GM21367 (cell line): Measurements from ENCODE around the gene DGKB.

Source experiments
- ATAC-seq: cut with Tn5 transposase; IDR thresholded peaks from one replicate; pipeline ENCODE4 v1.9.1; 2021; ENCODE audit not compliant: unreplicated experiment

The DGKB gene

GRCh38 chr7:14691034-14691433, 211.5 kb downstream of the DGKB start:
- no peak for ATAC-seq

- no peak for ATAC-seq
These were observed 212.1 kb downstream of the DGKB start for GRCh38 chr7:14690486-14690885.

GRCh38 chr7:14690075-14690474, 212.5 kb downstream of the DGKB start:
- ATAC-seq = no peak

DNA sequence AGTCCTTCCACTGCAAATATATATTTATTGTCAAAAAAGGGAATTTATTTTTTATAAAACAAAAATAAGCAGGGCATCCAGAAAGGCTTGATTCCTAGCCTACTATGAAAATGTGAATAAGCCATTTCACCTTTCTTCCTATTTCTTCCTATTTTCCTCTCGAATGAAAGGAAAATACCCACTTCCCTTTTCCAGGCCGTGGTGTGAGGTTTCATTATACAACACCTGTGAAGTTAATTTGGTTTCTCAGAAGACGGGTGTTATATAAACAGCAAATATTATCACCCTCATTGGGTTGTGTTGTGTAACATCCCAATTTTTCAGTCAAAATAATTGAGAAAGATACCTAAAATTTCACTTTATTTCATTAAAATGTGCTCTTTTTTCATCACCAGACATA, 214.3 kb downstream of the DGKB start:
- no peak for ATAC-seq

GRCh38 chr7:14687777-14688176, 214.8 kb downstream of the DGKB start:
- ATAC-seq = no peak

DNA sequence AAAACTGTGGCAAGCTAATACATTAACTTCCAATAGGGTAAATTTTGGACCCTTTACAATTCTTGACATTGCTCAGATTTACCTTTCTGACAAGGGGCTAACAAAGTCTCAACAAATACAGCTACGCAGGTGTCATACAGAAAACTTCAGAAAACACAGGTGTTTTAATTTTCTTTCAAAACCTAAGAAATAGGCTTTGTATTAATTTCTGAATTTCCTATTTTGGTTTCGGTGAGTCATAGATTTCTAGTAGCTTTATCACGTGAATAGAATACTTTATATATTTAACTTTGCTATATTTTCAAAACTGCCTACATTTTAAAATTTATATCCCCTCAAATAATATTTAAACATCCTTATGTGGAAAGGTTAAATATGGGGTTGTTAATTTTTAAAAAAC, 215.3 kb downstream of the DGKB start:
- no peak for ATAC-seq

- ATAC-seq = no peak
These were observed 217.4 kb downstream of the DGKB start for GRCh38 chr7:14685167-14685566.

DNA sequence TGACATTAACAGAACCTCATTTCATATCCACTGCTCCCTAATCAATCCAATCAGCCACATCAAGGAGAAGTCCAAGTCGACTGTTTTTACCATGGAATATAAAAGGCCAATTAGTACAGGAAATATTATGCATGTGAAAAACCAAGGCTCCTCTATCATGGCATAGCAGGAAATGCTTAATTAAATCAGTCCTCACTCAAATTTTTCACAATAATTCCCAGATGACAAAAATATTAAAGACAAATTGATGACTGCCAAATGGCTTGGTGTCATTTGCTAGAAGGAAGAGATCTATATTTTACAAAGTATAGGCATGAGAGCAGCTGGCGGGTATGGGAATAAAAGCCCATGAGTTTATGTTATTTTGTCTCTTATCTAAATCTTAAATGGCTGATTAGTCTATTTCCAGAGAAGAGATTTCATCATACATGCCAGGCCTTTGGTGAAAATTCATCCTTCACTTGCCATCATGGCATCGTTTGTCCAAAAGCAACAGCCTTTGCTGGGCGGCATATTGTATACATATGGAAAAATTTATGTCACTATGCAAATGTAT, 219.6 kb downstream of the DGKB start:
- ATAC-seq = no peak

GRCh38 chr7:14676896-14677295, 225.7 kb downstream of the DGKB start:
- no peak for ATAC-seq

GRCh38 chr7:14673202-14673601, 229.3 kb downstream of the DGKB start:
- no peak for ATAC-seq

DNA sequence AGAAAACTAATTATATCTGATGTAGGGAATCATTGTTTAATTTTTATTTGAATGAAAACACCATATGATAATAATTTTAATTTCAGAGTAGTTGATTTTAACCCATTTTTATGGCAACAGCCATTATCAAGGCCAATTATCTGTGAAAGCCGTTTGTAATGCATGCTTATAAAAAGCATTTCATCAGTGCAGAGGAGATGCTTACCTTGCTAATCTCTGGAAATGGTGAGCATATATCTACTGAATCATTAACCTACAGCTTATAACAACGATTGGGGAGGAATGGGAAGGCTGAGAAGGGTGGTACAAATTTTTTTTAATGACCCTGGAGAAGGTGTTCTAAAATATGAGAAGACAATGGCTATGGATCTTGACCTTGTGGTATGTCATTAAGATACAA, 235.6 kb downstream of the DGKB start:
- ATAC-seq = no peak

- no peak for ATAC-seq
These were observed 236.2 kb downstream of the DGKB start for GRCh38 chr7:14666304-14666703.

GRCh38 chr7:14639801-14640200, 262.8 kb downstream of the DGKB start:
- ATAC-seq = no peak

- ATAC-seq = no peak
These were observed 263.2 kb downstream of the DGKB start for GRCh38 chr7:14639329-14639728.

DNA sequence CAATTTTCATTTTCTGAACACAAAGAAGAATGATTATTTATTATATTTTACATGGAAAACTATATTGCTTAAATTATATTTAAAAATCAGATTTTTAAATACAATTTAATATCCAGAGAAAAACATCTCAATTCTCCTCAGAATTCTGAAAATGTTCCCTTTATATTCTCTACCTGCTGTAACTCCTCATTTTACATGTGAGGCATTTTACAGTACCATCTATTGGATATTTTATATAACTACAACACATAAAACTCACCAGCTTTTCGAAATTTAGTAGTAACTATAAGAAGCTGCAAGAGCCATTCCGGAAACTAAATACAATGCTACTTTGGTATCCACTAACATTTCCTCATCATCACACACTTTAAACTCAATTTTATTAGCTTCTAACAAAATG, 264.6 kb downstream of the DGKB start:
- ATAC-seq = no peak

- no peak for ATAC-seq
These were observed 266.6 kb downstream of the DGKB start for GRCh38 chr7:14635955-14636354.

GRCh38 chr7:14630048-14630447, 272.5 kb downstream of the DGKB start:
- ATAC-seq = no peak

DNA sequence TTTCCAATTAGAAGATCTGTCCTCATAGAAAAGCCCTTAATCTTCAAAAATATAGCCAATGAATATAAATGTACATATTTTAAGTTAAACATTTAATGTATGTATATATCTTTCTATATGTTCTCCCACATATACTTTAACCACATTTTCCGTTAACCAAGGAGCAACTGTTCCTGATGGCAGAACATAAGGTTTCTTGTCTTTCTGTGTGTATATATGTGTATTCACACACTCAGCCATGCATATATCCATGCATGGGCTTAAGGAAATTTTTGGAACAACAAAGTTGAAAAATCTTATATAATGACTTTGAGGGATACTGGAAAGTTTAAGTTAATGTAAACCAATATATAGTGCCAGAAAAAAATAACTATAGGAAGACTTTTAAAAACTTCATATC, 274.0 kb downstream of the DGKB start:
- ATAC-seq = no peak

GRCh38 chr7:14626076-14626475, 276.5 kb downstream of the DGKB start:
- ATAC-seq = no peak

DNA sequence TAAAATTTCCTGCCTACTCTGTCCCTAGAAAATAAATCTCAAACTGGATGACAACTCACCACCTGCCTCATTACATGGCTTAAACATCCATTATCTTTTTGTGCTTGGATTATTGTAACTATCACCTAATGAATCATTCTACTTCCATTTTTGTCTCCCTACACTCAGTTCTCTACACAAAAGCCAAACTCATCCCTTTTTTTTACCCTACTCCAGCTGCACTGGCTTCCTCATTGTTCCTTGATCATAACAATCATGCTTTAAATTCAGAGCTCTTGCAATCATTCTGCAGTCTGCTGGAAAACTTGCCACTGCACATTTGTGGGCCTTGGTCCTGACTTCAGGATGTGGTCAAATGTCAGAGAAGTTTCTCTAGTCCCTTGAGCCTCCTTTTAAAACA, 280.0 kb downstream of the DGKB start:
- ATAC-seq = no peak

- no peak for ATAC-seq
These were observed 296.4 kb downstream of the DGKB start for GRCh38 chr7:14606101-14606500.

GRCh38 chr7:14604606-14605005, 297.9 kb downstream of the DGKB start:
- ATAC-seq = no peak

- ATAC-seq = no peak
These were observed 299.7 kb downstream of the DGKB start for GRCh38 chr7:14602851-14603250.
